ENCODE results near the gene ELFN2.
"Not testable (repeated sequence)": the region's sequence is repeated elsewhere in the genome, so short reads cannot be mapped to it uniquely, and the experiment has no call there.

ELFN2 gene

DNA sequence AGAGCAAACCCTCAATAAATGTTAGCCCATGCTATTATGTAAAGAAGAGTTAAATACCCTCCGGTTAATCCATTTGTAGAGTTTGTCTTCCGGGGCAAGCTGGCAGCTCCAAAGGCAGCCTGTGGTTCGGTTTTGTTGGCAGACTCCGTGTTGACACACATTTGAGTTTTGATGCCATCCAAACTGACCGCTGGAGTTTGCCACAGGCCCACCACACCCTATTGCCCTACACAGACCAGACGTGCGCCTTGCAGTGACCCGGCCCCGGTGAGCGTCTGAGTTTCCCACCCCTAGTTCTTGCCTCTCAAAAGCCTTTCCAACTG is 25.1 kb downstream of the ELFN2 start:
- Histone ChIP-seq H3K27ac (ENCODE audit: low read length) (no peak overlapping the region), H3K79me2 (ENCODE audit: low read length) (no peaks in the 10 kb centered on the region)
- TF ChIP-seq EZH2phosphoT487 (IDR thresholded peaks at IDR 0.05; ENCODE audit: low read length) (no peak), EZH2 (optimal IDR thresholded peaks at IDR 0.05; ENCODE audit: low read depth, low read length) (no peak)
- TF ChIP-seq, protein P1, sequence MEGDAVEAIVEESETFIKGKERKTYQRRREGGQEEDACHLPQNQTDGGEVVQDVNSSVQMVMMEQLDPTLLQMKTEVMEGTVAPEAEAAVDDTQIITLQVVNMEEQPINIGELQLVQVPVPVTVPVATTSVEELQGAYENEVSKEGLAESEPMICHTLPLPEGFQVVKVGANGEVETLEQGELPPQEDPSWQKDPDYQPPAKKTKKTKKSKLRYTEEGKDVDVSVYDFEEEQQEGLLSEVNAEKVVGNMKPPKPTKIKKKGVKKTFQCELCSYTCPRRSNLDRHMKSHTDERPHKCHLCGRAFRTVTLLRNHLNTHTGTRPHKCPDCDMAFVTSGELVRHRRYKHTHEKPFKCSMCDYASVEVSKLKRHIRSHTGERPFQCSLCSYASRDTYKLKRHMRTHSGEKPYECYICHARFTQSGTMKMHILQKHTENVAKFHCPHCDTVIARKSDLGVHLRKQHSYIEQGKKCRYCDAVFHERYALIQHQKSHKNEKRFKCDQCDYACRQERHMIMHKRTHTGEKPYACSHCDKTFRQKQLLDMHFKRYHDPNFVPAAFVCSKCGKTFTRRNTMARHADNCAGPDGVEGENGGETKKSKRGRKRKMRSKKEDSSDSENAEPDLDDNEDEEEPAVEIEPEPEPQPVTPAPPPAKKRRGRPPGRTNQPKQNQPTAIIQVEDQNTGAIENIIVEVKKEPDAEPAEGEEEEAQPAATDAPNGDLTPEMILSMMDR (IDR thresholded peaks at IDR 0.05; ENCODE audit: low read length): no peak

DNA sequence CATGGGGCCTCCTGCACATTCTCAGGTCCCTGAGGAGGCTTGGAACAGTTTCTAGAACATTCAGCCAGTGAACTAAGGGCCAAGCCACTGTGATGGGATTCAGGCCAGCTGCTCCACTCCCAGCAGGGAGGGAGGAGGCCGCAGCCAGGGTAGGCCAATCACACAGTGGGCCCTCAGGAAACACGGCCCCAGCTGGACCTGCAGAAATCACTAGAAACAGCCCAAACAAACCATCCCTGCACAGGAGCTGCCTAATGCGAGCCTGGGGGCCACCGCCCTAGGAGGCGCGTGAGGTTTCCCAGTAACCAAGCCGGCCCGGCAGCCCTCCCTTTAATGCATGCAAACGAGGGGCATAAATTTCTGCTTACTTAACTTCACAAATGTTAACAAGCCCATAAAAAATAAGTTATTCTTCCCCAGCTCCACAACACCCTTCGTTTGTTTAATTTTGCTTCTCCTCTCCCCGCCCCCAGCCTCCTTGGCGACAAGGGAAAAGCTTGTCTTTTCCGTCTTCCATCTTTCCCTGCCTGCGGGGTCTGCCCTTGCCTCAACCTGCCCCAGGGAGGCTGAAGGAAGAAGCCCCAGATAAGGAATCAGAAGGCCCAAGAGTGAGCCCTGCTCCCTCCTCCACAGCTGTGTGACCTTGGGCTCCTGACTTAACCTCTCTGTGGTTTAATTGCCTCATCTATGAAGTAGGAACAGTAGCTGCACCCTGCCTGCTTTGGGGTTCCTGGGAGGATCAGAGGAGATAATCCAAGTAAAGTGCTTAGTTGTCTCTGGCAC is 25.7 kb downstream of the ELFN2 start:
- H2AFZ ChIP-seq (ENCODE audit: low read length): no peak overlapping the region
- H3K9me2 ChIP-seq (replicated peaks; ENCODE audit: insufficient read depth, low read length): no peaks in the 10 kb centered on the region
- H3K4me2 ChIP-seq (ENCODE audit: low read depth, low read length): no peak overlapping the region
- no peaks in the 10 kb centered on the region for H4K20me1 ChIP-seq (ENCODE audit: insufficient read depth, low read length)
- no peaks in the 10 kb centered on the region for H3K79me2 ChIP-seq (ENCODE audit: low read length)
- TF ChIP-seq EZH2 (optimal IDR thresholded peaks at IDR 0.05; ENCODE audit: low read depth, low read length): no peak
- TF ChIP-seq EZH2phosphoT487 (IDR thresholded peaks at IDR 0.05; ENCODE audit: low read length): no peak
- TF ChIP-seq, protein P1 (IDR thresholded peaks at IDR 0.05; ENCODE audit: low read length): no peak
- DNase-seq: no peak
- no peaks in the 10 kb centered on the region for H3K36me3 ChIP-seq (replicated peaks; ENCODE audit: insufficient read depth, low read length)
- no peak overlapping the region for H3K9ac ChIP-seq (ENCODE audit: low read length)
- no peaks in the 10 kb centered on the region for H3F3A ChIP-seq (ENCODE audit: insufficient read depth, low read length)
- no peak overlapping the region for H3K27ac ChIP-seq (ENCODE audit: low read length)
- H3K9me3 ChIP-seq (replicated peaks; ENCODE audit: insufficient read depth, low read length): no peaks in the 10 kb centered on the region
- peaks cover 88% of the 10 kb centered on the region for H3K27me3 ChIP-seq (replicated peaks; ENCODE audit: insufficient read depth, low read length)
- no peak overlapping the region for H3K4me3 ChIP-seq (ENCODE audit: low read length)
- H3K4me1 ChIP-seq (ENCODE audit: low read length): no peaks in the 10 kb centered on the region

More for the DNA sequence above, 25.1 kb downstream of the ELFN2 start:
- H2AFZ ChIP-seq (ENCODE audit: low read length): no peak overlapping the region
- peaks cover 88% of the 10 kb centered on the region for H3K27me3 ChIP-seq (replicated peaks; ENCODE audit: insufficient read depth, low read length)
- no peaks in the 10 kb centered on the region for H4K20me1 ChIP-seq (ENCODE audit: insufficient read depth, low read length)
- no peaks in the 10 kb centered on the region for H3K9me3 ChIP-seq (replicated peaks; ENCODE audit: insufficient read depth, low read length)
- H3K4me1 ChIP-seq (ENCODE audit: low read length): no peaks in the 10 kb centered on the region
- no peak overlapping the region for H3K9ac ChIP-seq (ENCODE audit: low read length)
- no peak overlapping the region for H3K4me2 ChIP-seq (ENCODE audit: low read depth, low read length)
- H3K36me3 ChIP-seq (replicated peaks; ENCODE audit: insufficient read depth, low read length): no peaks in the 10 kb centered on the region
- no peak overlapping the region for H3K4me3 ChIP-seq (ENCODE audit: low read length)
- no peaks in the 10 kb centered on the region for H3F3A ChIP-seq (ENCODE audit: insufficient read depth, low read length)
- no peak for DNase-seq
- H3K9me2 ChIP-seq (replicated peaks; ENCODE audit: insufficient read depth, low read length): no peaks in the 10 kb centered on the region

DNA sequence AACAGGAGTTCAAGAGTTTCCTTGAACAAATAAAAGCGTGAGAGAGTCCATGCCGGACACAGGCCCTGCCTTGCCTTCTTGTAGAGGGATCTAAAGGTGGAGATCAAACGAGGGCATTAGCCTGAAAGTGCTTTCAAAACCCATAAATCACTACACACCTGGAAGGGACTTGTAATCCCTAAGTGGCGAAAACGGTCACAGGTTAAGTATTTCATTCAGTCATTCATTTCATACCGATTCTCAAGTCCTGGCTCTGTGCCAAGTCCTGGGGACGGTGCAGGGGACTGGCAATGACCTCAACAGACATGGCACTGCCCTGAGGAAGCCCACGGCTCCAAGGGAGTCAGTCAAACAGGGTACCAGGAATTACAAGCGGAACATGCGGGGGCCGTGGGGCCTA is 26.6 kb downstream of the ELFN2 start:
- DNase-seq: no peak
- TF ChIP-seq EZH2phosphoT487 (IDR thresholded peaks at IDR 0.05; ENCODE audit: low read length) (no peak), EZH2 (optimal IDR thresholded peaks at IDR 0.05; ENCODE audit: low read depth, low read length) (no peak)
- TF ChIP-seq, protein P1 (IDR thresholded peaks at IDR 0.05; ENCODE audit: low read length): no peak
- no peaks in the 10 kb centered on the region for H3F3A ChIP-seq (ENCODE audit: insufficient read depth, low read length)
- H3K36me3 ChIP-seq (replicated peaks; ENCODE audit: insufficient read depth, low read length): no peaks in the 10 kb centered on the region
- no peak overlapping the region for H2AFZ ChIP-seq (ENCODE audit: low read length)
- H3K9me2 ChIP-seq (replicated peaks; ENCODE audit: insufficient read depth, low read length): no peaks in the 10 kb centered on the region
- no peaks in the 10 kb centered on the region for H3K79me2 ChIP-seq (ENCODE audit: low read length)
- no peak overlapping the region for H3K27ac ChIP-seq (ENCODE audit: low read length)
- H3K9me3 ChIP-seq (replicated peaks; ENCODE audit: insufficient read depth, low read length): no peaks in the 10 kb centered on the region
- H4K20me1 ChIP-seq (ENCODE audit: insufficient read depth, low read length): no peaks in the 10 kb centered on the region
- no peaks in the 10 kb centered on the region for H3K4me1 ChIP-seq (ENCODE audit: low read length)
- no peak overlapping the region for H3K9ac ChIP-seq (ENCODE audit: low read length)
- no peak overlapping the region for H3K4me2 ChIP-seq (ENCODE audit: low read depth, low read length)
- H3K27me3 ChIP-seq (replicated peaks; ENCODE audit: insufficient read depth, low read length): peaks cover 88% of the 10 kb centered on the region
- H3K4me3 ChIP-seq (ENCODE audit: low read length): no peak overlapping the region

DNA sequence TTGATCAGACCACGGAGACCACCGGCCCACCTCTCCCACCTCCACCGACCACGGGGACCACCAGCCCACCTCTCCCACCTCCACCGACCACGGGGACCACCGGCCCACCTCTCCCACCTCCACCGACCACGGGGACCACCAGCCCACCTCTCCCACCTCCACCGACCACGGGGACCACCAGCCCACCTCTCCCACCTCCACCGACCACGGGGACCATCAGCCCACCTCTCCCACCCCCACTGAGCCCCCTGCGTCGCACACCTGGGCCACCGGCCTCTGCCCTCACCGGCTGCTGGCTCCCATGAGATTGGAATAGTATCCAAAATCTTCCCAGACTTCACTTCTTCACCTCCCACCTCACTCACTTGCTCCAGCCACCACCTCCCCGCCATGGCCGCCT is 27.8 kb downstream of the ELFN2 start:
- peaks cover 87% of the 10 kb centered on the region for H3K27me3 ChIP-seq (replicated peaks; ENCODE audit: insufficient read depth, low read length)
- not testable (repeated sequence) for H3K4me3 ChIP-seq (ENCODE audit: low read length); H3F3A ChIP-seq (ENCODE audit: insufficient read depth, low read length); DNase-seq; H4K20me1 ChIP-seq (ENCODE audit: insufficient read depth, low read length); H3K36me3 ChIP-seq (replicated peaks; ENCODE audit: insufficient read depth, low read length); H3K27ac ChIP-seq (ENCODE audit: low read length); H3K9me2 ChIP-seq (replicated peaks; ENCODE audit: insufficient read depth, low read length); H3K9me3 ChIP-seq (replicated peaks; ENCODE audit: insufficient read depth, low read length); H2AFZ ChIP-seq (ENCODE audit: low read length); H3K79me2 ChIP-seq (ENCODE audit: low read length); H3K4me1 ChIP-seq (ENCODE audit: low read length); H3K4me2 ChIP-seq (ENCODE audit: low read depth, low read length); H3K9ac ChIP-seq (ENCODE audit: low read length)

Measured in MM.1S (cell line).